Measurements from ENCODE around the gene RALGPS2.

- TF ChIP-seq, protein P1, sequence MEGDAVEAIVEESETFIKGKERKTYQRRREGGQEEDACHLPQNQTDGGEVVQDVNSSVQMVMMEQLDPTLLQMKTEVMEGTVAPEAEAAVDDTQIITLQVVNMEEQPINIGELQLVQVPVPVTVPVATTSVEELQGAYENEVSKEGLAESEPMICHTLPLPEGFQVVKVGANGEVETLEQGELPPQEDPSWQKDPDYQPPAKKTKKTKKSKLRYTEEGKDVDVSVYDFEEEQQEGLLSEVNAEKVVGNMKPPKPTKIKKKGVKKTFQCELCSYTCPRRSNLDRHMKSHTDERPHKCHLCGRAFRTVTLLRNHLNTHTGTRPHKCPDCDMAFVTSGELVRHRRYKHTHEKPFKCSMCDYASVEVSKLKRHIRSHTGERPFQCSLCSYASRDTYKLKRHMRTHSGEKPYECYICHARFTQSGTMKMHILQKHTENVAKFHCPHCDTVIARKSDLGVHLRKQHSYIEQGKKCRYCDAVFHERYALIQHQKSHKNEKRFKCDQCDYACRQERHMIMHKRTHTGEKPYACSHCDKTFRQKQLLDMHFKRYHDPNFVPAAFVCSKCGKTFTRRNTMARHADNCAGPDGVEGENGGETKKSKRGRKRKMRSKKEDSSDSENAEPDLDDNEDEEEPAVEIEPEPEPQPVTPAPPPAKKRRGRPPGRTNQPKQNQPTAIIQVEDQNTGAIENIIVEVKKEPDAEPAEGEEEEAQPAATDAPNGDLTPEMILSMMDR (IDR thresholded peaks at IDR 0.05), result no peak
- no peak for TF ChIP-seq EZH2 (IDR thresholded peaks at IDR 0.05; ENCODE audit: borderline replicate concordance, insufficient read depth, low read depth, low read length, poor library complexity, severe bottlenecking)
Measured at GRCh38 chr1:178739285-178740045, 14.4 kb downstream of the RALGPS2 start.

Measured in B cell (primary cell).